ENCODE data around the gene ZDHHC6.
"Not testable (repeated sequence)": the region's sequence is repeated elsewhere in the genome, so short reads cannot be mapped to it uniquely, and the experiment has no call there.

Gene ZDHHC6

GRCh38 chr10:112442063-112442462 lies 4.7 kb downstream of the ZDHHC6 start:
- DNase-seq, result no peak

GRCh38 chr10:112441520-112441919 lies 5.2 kb downstream of the ZDHHC6 start:
- no peak for DNase-seq

- DNase-seq, result no peak
These were observed 8.4 kb downstream of the ZDHHC6 start for GRCh38 chr10:112438356-112438755.

DNA sequence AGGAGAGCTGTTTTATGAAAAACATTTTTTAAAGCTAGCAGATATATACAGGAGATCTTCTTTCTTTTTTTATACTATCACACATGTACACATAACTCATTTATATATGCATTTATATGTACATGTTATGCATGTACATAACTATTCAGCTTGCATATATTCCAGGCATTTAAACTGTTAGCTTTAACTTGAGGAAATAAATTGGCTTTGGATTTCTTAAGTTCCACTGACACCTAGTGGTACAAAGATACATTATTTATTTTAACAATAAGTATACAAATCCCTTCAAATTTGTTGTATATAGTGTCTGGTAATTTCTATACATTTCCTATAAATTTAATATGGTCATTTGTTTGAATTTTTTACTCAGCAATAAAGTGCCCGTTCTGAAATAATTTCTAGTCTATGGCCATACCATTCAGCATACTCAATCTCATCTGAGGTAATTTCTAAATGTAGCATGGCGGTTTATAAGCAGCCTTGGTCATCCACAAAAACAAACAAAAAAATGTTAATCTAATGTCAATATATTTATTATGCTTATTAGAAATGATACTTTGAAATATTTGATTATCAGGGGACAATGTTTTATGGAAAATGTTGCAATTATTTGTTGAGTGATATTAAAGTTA lies 11.6 kb downstream of the ZDHHC6 start:
- peak; percentile 27 for DNase-seq

DNA sequence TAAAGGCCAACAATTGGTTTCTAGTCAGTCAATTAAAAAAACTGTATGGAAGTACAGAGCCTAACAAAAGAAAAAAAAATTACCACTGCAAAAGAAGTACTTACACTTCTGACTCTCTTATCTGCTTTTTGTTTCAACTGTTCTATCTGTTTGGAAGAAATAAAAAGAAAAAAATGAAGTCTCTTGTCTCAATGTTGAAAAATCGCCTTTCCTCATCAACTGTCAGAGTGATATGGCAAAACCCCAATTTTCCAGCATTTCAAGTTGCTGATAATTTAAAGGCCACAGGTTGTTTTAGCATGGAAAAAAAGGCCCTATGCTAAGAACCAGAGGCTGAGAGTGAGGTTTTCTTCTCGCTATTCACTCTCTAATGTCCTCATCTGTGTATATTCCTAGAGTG lies 13.6 kb downstream of the ZDHHC6 start:
- DNase-seq, result no peak

- DNase-seq, result no peak
These were observed 17.0 kb downstream of the ZDHHC6 start for GRCh38 chr10:112429654-112430230.

DNA sequence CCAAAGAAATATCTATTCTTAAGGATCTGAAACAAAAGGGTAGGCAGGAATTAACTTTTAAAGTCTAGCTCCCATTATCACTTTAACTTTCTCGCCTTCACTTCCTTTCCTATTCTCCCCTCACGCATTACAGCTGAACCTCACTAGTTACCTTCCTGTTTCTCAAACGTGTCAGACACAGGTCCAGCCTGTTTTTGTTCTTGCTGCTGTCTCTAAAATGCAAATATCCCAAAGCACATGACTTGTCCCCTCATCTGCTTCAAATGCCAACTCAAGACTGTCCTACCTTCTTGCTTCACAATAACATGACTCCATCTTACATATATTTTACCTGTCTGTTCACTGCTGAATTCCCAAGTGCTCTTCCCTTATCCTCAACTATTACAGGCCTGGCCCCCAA lies 17.6 kb downstream of the ZDHHC6 start:
- DNase-seq, result no peak

- DNase-seq, result no peak
These were observed 20.6 kb downstream of the ZDHHC6 start for GRCh38 chr10:112426111-112426510.

- no peak for DNase-seq
These were observed 22.1 kb downstream of the ZDHHC6 start for GRCh38 chr10:112424651-112425050.

DNA sequence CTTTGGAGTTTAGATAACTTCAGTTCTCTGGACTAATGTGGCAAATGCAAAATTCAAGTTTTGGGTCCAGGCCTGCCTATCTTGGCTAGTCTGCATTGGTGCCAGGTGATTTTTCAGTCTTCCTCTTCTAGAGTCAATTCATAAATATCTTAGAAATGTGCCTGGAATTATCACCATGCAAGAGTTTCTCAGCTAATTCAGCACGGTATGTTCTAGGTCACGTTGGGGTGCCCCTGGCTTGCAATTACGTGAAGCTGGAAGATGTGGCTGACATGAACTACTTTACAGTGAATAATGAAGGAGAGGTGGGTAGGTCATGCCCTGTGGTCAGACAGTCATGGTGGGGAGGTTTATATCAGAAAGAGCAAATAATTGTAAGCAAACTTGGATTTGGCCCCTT lies 25.0 kb downstream of the ZDHHC6 start:
- DNase-seq, result no peak

DNA sequence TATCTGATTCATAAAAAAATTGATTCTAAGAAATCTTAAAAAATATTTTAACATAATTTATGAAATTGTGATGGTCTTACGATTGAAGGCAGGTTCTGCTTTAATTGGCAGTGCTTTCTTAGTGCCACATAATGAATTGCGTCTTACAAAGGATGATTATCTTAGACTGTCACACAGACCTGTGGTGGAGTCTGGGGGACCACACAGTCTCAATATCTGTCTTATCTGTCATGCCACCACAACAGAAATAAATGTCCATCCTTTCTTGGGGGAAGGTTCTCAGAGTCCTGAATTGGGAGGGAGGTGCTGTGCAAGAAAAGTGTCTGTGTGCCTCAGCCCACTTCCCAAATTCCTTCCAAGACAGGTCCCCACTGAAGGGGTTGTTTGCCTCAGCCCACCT lies 34.0 kb downstream of the ZDHHC6 start:
- no peak for DNase-seq

- no peak for DNase-seq
These were observed 37.0 kb downstream of the ZDHHC6 start for GRCh38 chr10:112409755-112410154.

DNA sequence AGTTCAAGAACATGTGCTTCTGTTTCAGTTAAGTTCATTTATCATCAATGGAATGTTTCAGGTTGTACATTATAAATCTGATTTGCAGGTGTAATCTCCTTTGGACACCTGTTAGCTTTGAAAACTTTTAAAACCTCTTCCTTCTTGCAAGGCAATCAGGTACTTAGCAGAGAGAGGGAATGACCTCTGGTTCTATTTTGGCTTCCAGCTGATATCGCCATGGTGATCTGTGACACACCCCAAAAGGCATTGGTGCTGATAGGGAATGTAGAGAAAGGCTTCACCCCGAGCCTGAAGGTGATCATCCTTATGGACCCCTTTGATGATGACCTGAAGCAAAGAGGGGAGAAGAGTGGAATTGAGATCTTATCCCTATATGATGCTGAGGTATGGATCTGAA lies 37.4 kb downstream of the ZDHHC6 start:
- DNase-seq, result no peak

GRCh38 chr10:112407696-112408095 lies 39.0 kb downstream of the ZDHHC6 start:
- DNase-seq, result no peak

GRCh38 chr10:112406806-112407205 lies 39.9 kb downstream of the ZDHHC6 start:
- DNase-seq, result not testable (repeated sequence)

DNA sequence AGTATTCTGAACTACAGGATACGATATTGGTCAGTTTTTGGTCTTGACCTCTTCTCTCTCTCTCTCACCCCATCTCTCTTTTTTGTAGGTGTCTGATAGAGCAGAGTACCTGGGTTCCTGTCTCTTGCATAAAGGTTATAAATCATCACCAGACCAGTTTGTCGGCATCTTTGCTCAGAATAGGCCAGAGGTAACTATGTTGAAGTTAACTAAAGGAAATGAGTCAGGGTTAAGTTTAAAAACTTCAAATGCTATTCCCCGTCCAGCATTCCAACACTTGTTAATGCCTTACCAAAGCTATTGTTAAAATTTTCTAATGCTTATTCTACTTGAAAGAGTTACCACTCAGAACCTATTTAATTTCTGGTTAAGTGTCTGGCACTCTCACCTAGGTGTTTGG lies 42.1 kb downstream of the ZDHHC6 start:
- DNase-seq, result no peak

- no peak for DNase-seq
These were observed 43.8 kb downstream of the ZDHHC6 start for GRCh38 chr10:112402917-112403316.

DNA sequence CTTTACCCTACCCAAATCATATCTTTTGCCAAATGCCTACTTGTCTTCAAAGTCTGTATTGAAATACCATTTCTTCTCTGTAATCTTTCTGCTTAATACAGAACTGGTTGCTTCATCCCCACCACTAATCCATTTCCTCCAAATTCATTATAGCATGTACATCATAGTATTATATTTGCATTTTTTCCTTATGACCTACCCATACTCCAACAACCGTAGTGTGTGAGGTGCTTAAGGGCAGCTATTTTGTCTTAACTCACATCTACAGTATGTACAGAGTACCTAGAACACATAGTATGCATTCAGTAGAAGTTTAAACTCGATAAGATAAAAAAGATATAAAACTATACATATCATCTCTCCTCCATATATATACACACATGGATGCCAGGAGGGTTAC lies 49.1 kb downstream of the ZDHHC6 start:
- DNase-seq, result no peak

DNA sequence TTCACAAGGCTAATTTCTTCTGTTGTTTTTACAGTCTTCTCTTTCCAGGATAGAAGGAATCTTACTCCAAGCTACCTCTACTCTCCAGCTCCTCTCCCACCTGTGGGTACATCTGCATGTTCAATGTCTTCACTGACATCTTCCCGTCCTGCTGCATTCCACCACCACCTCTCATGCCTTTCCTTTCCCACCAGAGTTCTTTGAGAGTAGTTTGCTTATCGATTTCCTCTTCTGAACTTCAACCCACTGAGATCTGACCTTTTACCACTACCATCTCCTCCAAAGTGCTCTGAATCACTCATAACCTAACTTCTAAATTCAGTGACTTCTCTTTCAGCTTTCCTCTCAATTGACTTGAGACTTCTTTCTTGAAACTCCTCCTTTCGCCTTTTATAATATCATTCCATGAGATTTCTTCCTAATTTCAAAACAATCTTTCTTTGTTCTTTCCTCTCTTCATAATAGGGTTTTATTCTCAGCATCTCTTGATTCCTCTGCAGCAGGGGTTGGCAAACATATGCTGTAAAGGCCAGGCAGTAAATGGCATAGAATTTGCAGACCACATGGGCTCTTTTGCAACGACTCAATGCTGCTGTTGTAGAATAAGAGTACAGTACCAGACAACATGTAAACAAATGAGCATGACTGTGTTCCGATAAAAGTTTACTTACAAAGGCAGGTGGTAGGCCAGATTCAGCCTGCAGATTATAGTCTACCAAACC lies 50.7 kb downstream of the ZDHHC6 start:
- no peak for DNase-seq

DNA sequence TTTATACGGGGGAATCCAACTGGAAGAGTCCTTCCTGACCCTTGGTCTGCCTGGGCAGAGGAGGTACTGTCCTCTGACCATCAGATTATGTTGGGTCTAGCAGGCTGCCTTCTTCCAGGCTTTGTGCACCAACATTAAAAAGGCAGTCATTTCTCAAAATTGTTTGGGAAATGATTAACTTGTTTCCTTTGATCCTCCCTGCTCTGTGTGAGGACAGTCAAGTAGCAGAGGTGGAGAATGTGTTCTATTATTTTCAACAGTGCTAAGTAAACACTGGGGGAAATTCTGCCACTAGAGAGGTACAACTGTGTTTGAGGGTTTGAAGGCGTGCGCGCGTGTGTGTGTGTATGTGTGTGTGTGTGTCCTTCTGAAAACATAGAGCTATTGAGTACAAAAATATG lies 52.2 kb downstream of the ZDHHC6 start:
- DNase-seq, result no peak

DNA sequence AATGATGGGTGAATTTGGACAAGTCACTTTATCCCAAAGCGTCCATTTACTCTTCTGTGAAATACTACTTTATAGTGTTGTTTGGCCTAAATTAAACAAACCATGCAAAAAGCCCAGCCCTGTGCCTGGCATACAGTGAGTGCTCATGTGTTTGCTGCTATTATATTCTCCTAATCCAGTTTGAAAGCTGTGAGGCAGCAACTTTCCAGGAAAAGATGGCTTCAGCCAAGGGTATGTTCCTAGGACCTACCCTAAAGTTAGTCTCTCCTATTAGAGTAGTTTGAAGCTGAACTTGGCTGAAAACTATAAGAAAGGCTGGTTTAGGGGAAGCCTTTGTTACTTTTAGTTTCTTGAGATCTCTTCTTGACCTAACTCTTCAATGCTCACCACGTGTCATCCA lies 52.9 kb downstream of the ZDHHC6 start:
- DNase-seq, result no peak

- no peak for DNase-seq
These were observed 53.4 kb downstream of the ZDHHC6 start for GRCh38 chr10:112393341-112393740.

- no peak for DNase-seq
These were observed 56.5 kb downstream of the ZDHHC6 start for GRCh38 chr10:112390125-112390703.

- peak; percentile 13 for DNase-seq
These were observed 57.4 kb downstream of the ZDHHC6 start for GRCh38 chr10:112389271-112389822.

Measured in fibroblast of upper back skin (primary cell).